ENCODE measurements around the gene INAFM2. TPM values are rescaled to one million over a fixed set of nuclear protein-coding genes. Genes with fewer than 3 reads are reported as not detected.
A peak's percentile ranks its signal among the peaks of the same experiment; 100 is the strongest.

Gene INAFM2
- total RNA-seq, 2 donors from 2014 or later, result 9.2 to 48.3 TPM

- H3K4me1 Mint-ChIP-seq, result peaks cover 27% of the 10 kb centered on the region
- H3K27me3 Mint-ChIP-seq, result no peaks in the 10 kb centered on the region
- no peaks in the 10 kb centered on the region for H3K36me3 Mint-ChIP-seq (ENCODE audit: low read depth)
- H3K4me3 Mint-ChIP-seq, result no peak overlapping the region
- H3K27ac Mint-ChIP-seq, result no peak overlapping the region
- ATAC-seq (no peak), DNase-seq (no peak)
- no peaks in the 10 kb centered on the region for H3K9me3 ChIP-seq (ENCODE audit: control insufficient read depth, low read length, poor library complexity, severe bottlenecking)
Measured at GRCh38 chr15:40364251-40364650, 40.8 kb downstream of the INAFM2 start.

DNA sequence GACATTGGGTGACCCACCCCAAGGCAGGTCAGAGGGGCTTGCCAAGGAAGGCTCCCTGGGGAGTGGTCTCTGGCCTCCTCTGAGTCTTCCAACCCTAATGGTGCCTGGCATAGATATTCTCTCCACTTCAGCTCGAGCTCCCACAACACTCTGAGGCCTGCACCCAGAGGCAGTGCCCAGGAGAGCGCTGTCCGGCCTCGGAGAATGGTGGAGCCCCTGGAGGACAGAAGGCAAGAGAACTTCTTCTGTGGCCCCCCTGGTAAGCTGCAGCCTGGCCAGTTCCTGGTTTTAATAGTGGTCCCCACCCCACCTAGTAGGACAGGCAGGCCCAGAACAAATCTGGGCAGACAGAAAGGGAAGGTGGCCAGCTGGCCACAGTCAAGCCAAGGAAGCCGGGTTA is 41.5 kb downstream of the INAFM2 start:
- Mint-ChIP-seq H3K4me3 (no peak overlapping the region), H3K27ac (no peak overlapping the region), H3K36me3 (ENCODE audit: low read depth) (no peaks in the 10 kb centered on the region), H3K4me1 (peaks cover 27% of the 10 kb centered on the region), H3K27me3 (no peaks in the 10 kb centered on the region)
- H3K9me3 ChIP-seq (ENCODE audit: control insufficient read depth, low read length, poor library complexity, severe bottlenecking), result no peaks in the 10 kb centered on the region
- DNase-seq, result no peak
- no peak for ATAC-seq

- H3K4me3 Mint-ChIP-seq, result peak overlapping the region; percentile 39
- H3K36me3 Mint-ChIP-seq (ENCODE audit: low read depth), result no peaks in the 10 kb centered on the region
- H3K27ac Mint-ChIP-seq, result no peak overlapping the region
- H3K4me1 Mint-ChIP-seq, result peaks cover 27% of the 10 kb centered on the region
- H3K9me3 ChIP-seq (ENCODE audit: control insufficient read depth, low read length, poor library complexity, severe bottlenecking), result no peaks in the 10 kb centered on the region
- H3K27me3 Mint-ChIP-seq, result no peaks in the 10 kb centered on the region
- ATAC-seq, result no peak
- no peak for DNase-seq
Measured at GRCh38 chr15:40365624-40366456, 42.3 kb downstream of the INAFM2 start.

DNA sequence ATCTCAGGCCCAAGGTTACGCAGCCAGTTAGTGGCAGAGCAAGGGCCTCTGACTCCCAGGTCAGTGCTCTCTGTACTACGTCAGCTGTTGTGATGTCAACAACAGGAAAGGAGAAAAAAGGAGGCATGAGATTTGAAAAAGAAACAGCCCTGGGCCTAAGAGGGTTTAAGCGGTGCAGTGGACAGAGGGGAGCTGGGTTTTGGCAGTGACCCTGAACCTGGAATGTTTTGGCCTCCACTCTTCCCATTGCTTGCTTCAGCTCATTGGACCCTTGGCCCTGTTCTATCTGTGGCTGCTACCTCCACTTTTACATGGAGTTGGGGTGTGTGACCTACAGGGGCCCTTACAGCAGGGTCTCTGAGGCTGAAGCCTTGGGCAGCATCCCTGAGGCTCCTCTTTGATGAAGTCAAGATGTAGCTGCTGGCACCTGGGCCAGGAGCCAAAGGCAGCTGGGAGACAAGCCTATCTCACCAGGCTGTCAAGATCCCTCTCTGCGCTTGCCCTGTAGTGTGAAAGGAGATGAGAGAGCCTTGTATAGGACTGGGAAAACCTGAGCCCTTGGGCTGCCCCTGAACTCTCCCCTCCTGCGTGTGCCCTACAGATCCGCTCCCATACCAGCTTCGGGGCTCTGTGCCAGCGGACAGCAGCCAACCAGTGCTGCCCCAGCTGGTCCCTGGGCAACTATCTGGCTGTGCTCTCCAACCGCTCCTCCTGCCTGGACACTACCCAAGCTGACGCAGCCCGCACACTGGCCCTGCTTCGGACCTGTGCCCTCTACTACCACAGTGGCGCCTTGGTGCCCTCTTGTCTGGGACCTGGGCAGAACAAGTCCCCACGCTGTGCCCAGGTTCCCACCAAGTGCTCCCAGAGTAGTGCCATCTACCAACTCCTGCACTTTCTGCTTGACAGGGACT is 43.2 kb downstream of the INAFM2 start:
- H3K27ac Mint-ChIP-seq, result peak overlapping the region; percentile 91
- no peaks in the 10 kb centered on the region for H3K9me3 ChIP-seq (ENCODE audit: control insufficient read depth, low read length, poor library complexity, severe bottlenecking)
- peak overlapping the region; percentile 93 for H3K4me3 Mint-ChIP-seq
- H3K36me3 Mint-ChIP-seq (ENCODE audit: low read depth), result no peaks in the 10 kb centered on the region
- H3K27me3 Mint-ChIP-seq, result no peaks in the 10 kb centered on the region
- ATAC-seq, result no peak
- H3K4me1 Mint-ChIP-seq, result peaks cover 27% of the 10 kb centered on the region
- no peak for DNase-seq

DNA sequence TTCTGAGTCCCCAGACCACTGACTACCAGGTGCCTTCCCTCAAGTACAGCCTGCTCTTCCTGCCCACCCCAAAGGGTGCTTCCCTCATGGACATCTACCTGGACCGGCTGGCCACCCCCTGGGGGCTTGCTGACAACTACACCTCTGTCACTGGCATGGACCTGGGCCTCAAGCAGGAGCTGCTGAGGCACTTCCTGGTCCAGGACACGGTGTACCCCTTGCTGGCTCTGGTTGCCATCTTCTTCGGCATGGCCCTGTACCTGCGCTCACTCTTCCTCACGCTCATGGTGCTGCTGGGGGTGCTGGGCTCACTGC is 43.8 kb downstream of the INAFM2 start:
- ATAC-seq, result no peak
- no peaks in the 10 kb centered on the region for H3K36me3 Mint-ChIP-seq (ENCODE audit: low read depth)
- H3K27ac Mint-ChIP-seq, result peak overlapping the region; percentile 91
- H3K4me3 Mint-ChIP-seq, result peak overlapping the region; percentile 93
- peaks cover 27% of the 10 kb centered on the region for H3K4me1 Mint-ChIP-seq
- no peaks in the 10 kb centered on the region for H3K9me3 ChIP-seq (ENCODE audit: control insufficient read depth, low read length, poor library complexity, severe bottlenecking)
- no peaks in the 10 kb centered on the region for H3K27me3 Mint-ChIP-seq
- DNase-seq, result no peak

GRCh38 chr15:40367686-40368611 is 44.5 kb downstream of the INAFM2 start:
- Mint-ChIP-seq H3K27me3 (no peaks in the 10 kb centered on the region), H3K27ac (peak overlapping the region; percentile 91), H3K36me3 (ENCODE audit: low read depth) (no peaks in the 10 kb centered on the region), H3K4me3 (peak overlapping the region; percentile 93), H3K4me1 (peaks cover 22% of the 10 kb centered on the region)
- ATAC-seq, result peak; percentile 96
- H3K9me3 ChIP-seq (ENCODE audit: control insufficient read depth, low read length, poor library complexity, severe bottlenecking), result no peaks in the 10 kb centered on the region
- DNase-seq, result peak; percentile 81 to 85 (median 84)

- H3K4me1 Mint-ChIP-seq, result peaks cover 22% of the 10 kb centered on the region
- ATAC-seq (no peak), DNase-seq (no peak)
- H3K27me3 Mint-ChIP-seq, result no peaks in the 10 kb centered on the region
- no peaks in the 10 kb centered on the region for H3K9me3 ChIP-seq (ENCODE audit: control insufficient read depth, low read length, poor library complexity, severe bottlenecking)
- H3K27ac Mint-ChIP-seq, result no peak overlapping the region
- no peaks in the 10 kb centered on the region for H3K36me3 Mint-ChIP-seq (ENCODE audit: low read depth)
- H3K4me3 Mint-ChIP-seq, result peak overlapping the region; percentile 63
Measured at GRCh38 chr15:40368719-40369473, 45.4 kb downstream of the INAFM2 start.

DNA sequence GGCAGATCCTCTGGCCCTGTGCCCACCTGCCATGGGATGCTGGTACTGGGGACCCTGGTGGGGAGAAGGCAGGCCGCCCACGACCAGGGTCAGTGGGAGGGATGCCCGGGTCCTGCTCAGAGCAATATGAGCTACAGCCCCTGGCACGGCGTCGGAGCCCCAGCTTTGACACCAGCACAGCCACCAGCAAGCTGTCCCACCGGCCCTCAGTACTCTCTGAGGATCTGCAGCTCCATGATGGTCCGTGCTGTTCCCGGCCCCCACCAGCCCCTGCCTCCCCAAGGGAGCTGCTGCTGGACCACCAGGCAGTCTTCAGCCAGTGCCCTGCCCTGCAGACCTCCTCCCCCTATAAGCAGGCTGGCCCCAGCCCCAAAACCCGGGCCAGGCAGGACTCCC is 46.0 kb downstream of the INAFM2 start:
- peak overlapping the region; percentile 36 for H3K4me3 Mint-ChIP-seq

GRCh38 chr15:40369971-40370370 is 46.5 kb downstream of the INAFM2 start:
- no peaks in the 10 kb centered on the region for H3K27me3 Mint-ChIP-seq
- no peaks in the 10 kb centered on the region for H3K9me3 ChIP-seq (ENCODE audit: control insufficient read depth, low read length, poor library complexity, severe bottlenecking)
- H3K36me3 Mint-ChIP-seq (ENCODE audit: low read depth), result no peaks in the 10 kb centered on the region
- no peak overlapping the region for H3K27ac Mint-ChIP-seq
- H3K4me3 Mint-ChIP-seq, result no peak overlapping the region
- DNase-seq (no peak), ATAC-seq (no peak)
- peaks cover 20% of the 10 kb centered on the region for H3K4me1 Mint-ChIP-seq

More for the DNA sequence above, 46.0 kb downstream of the INAFM2 start:
- ATAC-seq (no peak), DNase-seq (no peak)
- H3K27me3 Mint-ChIP-seq, result no peaks in the 10 kb centered on the region
- H3K9me3 ChIP-seq (ENCODE audit: control insufficient read depth, low read length, poor library complexity, severe bottlenecking), result no peaks in the 10 kb centered on the region
- no peak overlapping the region for H3K27ac Mint-ChIP-seq
- H3K36me3 Mint-ChIP-seq (ENCODE audit: low read depth), result no peaks in the 10 kb centered on the region
- H3K4me1 Mint-ChIP-seq, result peaks cover 20% of the 10 kb centered on the region

- H3K9me3 ChIP-seq (ENCODE audit: control insufficient read depth, low read length, poor library complexity, severe bottlenecking), result no peaks in the 10 kb centered on the region
- peaks cover 4% of the 10 kb centered on the region for H3K4me1 Mint-ChIP-seq
- H3K36me3 Mint-ChIP-seq (ENCODE audit: low read depth), result no peaks in the 10 kb centered on the region
- H3K4me3 Mint-ChIP-seq, result no peak overlapping the region
- ATAC-seq, result no peak
- no peak for DNase-seq
- H3K27me3 Mint-ChIP-seq, result no peaks in the 10 kb centered on the region
- H3K27ac Mint-ChIP-seq, result no peak overlapping the region
Measured at GRCh38 chr15:40372981-40373380, 49.5 kb downstream of the INAFM2 start.
